Mesodermal cell (in vitro differentiated cells): ENCODE measurements around the gene CPNE7.

ENCODE experiments used
- H3K27ac ChIP-seq: 2 replicates; pipeline ENCODE4 v1.7.0; 2013; ENCODE audit warnings: mild to moderate bottlenecking, low read depth, low read length, moderate library complexity; ENCODE audit not compliant: severe bottlenecking
- H3K36me3 ChIP-seq: 2 replicates; pipeline ENCODE4 v1.7.1; 2013; ENCODE audit warnings: mild to moderate bottlenecking, low read length, moderate library complexity; ENCODE audit not compliant: control insufficient read depth, insufficient read depth
- H3K4me1 ChIP-seq: one replicate; pipeline ENCODE4 v1.7.1; 2013; ENCODE audit warnings: mild to moderate bottlenecking, low read length; ENCODE audit not compliant: insufficient read depth, control insufficient read depth, poor library complexity, severe bottlenecking
- H3K4me3 ChIP-seq: 2 replicates; pipeline ENCODE4 v1.7.0; 2013; ENCODE audit warnings: low read length, control low read depth, mild to moderate bottlenecking; ENCODE audit not compliant: insufficient read depth, poor library complexity, severe bottlenecking; ENCODE audit errors: extremely low read depth
- H3K9me3 ChIP-seq: 2 replicates; pipeline ENCODE4 v1.7.1; 2013; ENCODE audit warnings: mild to moderate bottlenecking, low read length, moderate library complexity; ENCODE audit not compliant: control insufficient read depth
- WGBS, 2 experiments: methylation state at CpG; one replicate each; pipeline ENCODE4 v1.1.5; 2013; ENCODE audit warnings: missing lambda C conversion rate in 2 of 2; ENCODE audit not compliant: insufficient coverage in 2 of 2; 5-methylcytosine and 5-hydroxymethylcytosine counted together

Gene CPNE7

DNA sequence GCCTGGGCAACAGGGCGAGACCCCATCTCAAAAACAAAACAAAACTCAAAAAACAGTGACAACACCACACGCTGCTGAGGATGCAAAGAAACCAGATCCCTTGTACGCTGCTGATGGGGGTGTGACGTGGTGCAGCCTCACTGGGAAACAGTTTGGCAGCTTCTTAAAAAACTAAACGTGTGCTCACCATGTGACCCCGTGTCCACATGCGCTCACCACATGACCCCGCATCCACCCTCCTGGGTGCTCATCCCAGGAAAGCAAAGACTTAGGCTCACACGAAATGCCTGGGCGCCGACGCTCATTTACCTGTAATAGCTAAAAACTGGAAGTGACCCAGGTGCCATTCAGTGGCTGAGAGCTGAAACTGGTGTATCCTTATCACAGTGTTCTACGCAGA is 35.0 kb upstream of the CPNE7 start:
- Histone ChIP-seq H3K9me3 (no peaks in the 10 kb centered on the region), H3K4me3 (no peak overlapping the region), H3K4me1 (no peaks in the 10 kb centered on the region), H3K27ac (no peak overlapping the region), H3K36me3 (peaks cover 74% of the 10 kb centered on the region)
- WGBS, 2 experiments = 91 to 93% methylated on average over 13 of the region's 13 CpGs

DNA sequence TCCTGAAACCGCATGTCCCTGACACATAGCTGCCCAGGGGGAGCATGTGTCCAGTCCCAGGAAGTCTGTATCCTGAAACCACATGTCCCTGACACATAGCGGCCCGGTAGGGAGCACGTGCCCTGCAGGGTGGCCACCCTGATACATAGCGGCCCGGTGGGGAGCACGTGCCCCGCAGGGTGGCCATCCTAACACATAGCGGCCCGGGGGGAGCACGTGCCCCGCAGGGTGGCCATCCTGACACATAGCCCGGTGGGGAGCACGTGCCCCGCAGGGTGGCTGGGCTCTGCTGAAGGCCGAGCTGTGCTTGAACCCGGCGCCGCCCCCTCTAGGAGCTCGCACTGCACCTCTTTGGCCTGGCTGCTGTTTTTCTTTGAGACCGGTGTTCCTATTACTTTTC is 33.8 kb upstream of the CPNE7 start:
- H3K4me3 ChIP-seq = no peak overlapping the region
- WGBS, 2 experiments = 92 to 93% methylated on average over 17 to 21 of the region's 21 CpGs
- no peak overlapping the region for H3K27ac ChIP-seq
- H3K4me1 ChIP-seq = no peaks in the 10 kb centered on the region
- no peaks in the 10 kb centered on the region for H3K9me3 ChIP-seq
- H3K36me3 ChIP-seq = peaks cover 76% of the 10 kb centered on the region

DNA sequence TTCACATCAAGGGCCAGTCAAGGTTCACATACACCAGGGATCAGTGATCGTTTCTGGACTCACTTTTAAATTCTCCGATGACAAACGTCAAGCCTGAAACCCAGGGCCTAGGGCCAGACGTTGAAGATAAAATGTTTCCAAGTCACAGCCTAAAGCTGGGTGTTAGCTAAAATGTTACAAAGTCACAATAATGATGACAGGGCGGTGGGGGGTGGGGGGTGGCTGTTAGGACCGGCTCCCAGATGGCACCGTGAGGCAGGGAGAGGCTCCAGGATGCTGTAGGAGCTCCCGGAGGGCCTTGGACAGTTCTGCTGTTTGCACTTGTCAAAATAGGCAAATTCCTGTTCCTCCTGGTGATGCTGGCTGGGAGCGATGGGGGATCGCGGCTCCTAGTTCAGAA is 31.4 kb upstream of the CPNE7 start:
- H3K4me1 ChIP-seq = no peaks in the 10 kb centered on the region
- no peaks in the 10 kb centered on the region for H3K9me3 ChIP-seq
- no peak overlapping the region for H3K27ac ChIP-seq
- no peak overlapping the region for H3K4me3 ChIP-seq
- WGBS, 2 experiments = 98% methylated on average over 10 to 11 of the region's 11 CpGs
- peaks cover 82% of the 10 kb centered on the region for H3K36me3 ChIP-seq

GRCh38 chr16:89544713-89545043 is 30.9 kb upstream of the CPNE7 start:
- H3K4me1 ChIP-seq = no peaks in the 10 kb centered on the region
- no peaks in the 10 kb centered on the region for H3K9me3 ChIP-seq
- peaks cover 83% of the 10 kb centered on the region for H3K36me3 ChIP-seq
- no peak overlapping the region for H3K27ac ChIP-seq
- whole genome bisulfite sequencing, 2 experiments = 97 to 98% methylated on average over 12 to 13 of the region's 13 CpGs
- H3K4me3 ChIP-seq = no peak overlapping the region

- peaks cover 83% of the 10 kb centered on the region for H3K36me3 ChIP-seq
- WGBS, 2 experiments = 93 to 95% methylated on average over 13 to 15 of the region's 17 CpGs
- H3K9me3 ChIP-seq = no peaks in the 10 kb centered on the region
These were observed 30.3 kb upstream of the CPNE7 start for GRCh38 chr16:89545044-89545830.

DNA sequence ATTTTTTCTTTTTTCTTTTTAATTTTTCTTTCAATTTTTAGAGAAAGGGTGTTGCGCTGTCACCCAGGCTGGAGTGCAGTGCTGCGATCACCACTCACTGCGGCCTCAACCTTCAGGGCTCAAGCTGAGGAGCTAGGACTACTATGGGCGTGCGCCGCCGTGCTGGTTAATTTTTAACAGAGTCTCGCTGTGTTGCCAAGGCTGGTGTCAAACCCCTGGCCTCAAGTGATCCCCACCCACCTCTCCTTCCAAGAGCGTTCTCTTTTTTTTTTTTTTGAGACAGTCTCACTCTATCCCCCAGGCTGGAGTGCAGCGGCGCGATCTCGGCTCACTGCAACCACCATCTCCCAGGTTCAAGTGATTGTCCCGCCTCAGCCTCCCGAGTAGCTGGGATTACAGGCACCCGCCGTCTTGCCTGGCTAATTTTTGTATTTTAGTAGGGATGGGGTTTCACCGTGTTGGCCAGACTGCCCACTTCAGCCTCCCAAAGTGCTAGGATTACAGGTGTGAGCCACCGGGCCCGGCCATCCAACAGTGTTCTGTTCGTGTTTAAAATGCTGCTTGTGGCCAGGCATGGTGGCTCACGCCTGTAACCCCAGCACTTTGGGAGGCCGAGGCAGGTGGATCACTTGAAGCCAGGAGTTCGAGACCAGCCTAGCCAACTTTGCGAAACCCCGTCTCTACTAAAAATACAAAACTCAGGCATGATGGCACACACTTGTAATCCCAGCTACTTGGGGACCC is 29.6 kb upstream of the CPNE7 start:
- Histone ChIP-seq H3K9me3 (no peaks in the 10 kb centered on the region), H3K36me3 (peaks cover 84% of the 10 kb centered on the region), H3K4me3 (no peak overlapping the region), H3K4me1 (no peaks in the 10 kb centered on the region), H3K27ac (no peak overlapping the region)
- WGBS, 2 experiments = 95% methylated on average over 18 of the region's 26 CpGs

More at GRCh38 chr16:89545044-89545830, 30.3 kb upstream of the CPNE7 start:
- Histone ChIP-seq H3K27ac (no peak overlapping the region), H3K4me1 (no peaks in the 10 kb centered on the region), H3K4me3 (no peak overlapping the region)

GRCh38 chr16:89546781-89547180 is 28.8 kb upstream of the CPNE7 start:
- no peaks in the 10 kb centered on the region for H3K9me3 ChIP-seq
- no peak overlapping the region for H3K4me3 ChIP-seq
- H3K36me3 ChIP-seq = peaks cover 84% of the 10 kb centered on the region
- WGBS, 2 experiments = 91% methylated on average over 8 to 14 of the region's 19 CpGs
- H3K4me1 ChIP-seq = no peaks in the 10 kb centered on the region
- H3K27ac ChIP-seq = no peak overlapping the region

- peaks cover 83% of the 10 kb centered on the region for H3K36me3 ChIP-seq
- H3K9me3 ChIP-seq = no peaks in the 10 kb centered on the region
- 96 to 97% methylated on average over 6 to 15 of the region's 17 CpGs for WGBS, 2 experiments
- H3K27ac ChIP-seq = no peak overlapping the region
- no peak overlapping the region for H3K4me3 ChIP-seq
- H3K4me1 ChIP-seq = no peaks in the 10 kb centered on the region
These were observed 28.3 kb upstream of the CPNE7 start for GRCh38 chr16:89547291-89547690.

DNA sequence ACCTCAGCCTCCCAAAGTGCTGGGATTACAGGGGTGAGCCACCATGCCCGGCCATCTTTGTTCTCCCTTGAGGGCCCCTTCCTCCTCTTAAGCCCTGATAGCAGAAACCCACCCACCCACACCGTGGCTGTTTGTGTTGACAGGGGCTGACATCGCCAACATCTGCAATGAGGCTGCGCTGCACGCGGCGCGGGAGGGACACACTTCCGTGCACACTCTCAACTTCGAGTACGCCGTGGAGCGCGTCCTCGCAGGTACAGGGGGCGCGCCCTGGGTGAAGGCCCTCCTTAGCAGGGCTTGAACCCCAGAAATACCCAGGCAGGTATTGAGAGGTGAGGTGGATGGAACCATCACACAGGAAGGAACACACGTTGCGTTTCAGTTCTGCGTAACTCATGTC is 27.7 kb upstream of the CPNE7 start:
- Histone ChIP-seq H3K36me3 (peaks cover 88% of the 10 kb centered on the region), H3K9me3 (no peaks in the 10 kb centered on the region), H3K27ac (no peak overlapping the region), H3K4me1 (no peaks in the 10 kb centered on the region), H3K4me3 (no peak overlapping the region)
- 96 to 100% methylated on average over 16 to 17 of the region's 20 CpGs for WGBS, 2 experiments

- no peak overlapping the region for H3K27ac ChIP-seq
- H3K9me3 ChIP-seq = no peaks in the 10 kb centered on the region
- 95 to 96% methylated on average over 24 to 28 of the region's 28 CpGs for WGBS, 2 experiments
- H3K4me3 ChIP-seq = no peak overlapping the region
- peaks cover 90% of the 10 kb centered on the region for H3K36me3 ChIP-seq
- H3K4me1 ChIP-seq = no peaks in the 10 kb centered on the region
These were observed 27.1 kb upstream of the CPNE7 start for GRCh38 chr16:89548344-89549006.
